GM12878 (cell line): ENCODE results near the gene LAMC3. TPM values are rescaled to one million over a fixed set of nuclear protein-coding genes. Genes with fewer than 3 reads are reported as not detected.

Source experiments
- CREM ChIP-seq: IDR thresholded peaks from 2 replicates; pipeline ENCODE4 v1.6.1; 2014; ENCODE audit warnings: antibody characterized with exemption, low read depth
- CTCF ChIP-seq, 3 experiments: IDR thresholded peaks in 2 of 3; conservative IDR thresholded peaks in 1 of 3; 2 replicates each; pipeline ENCODE4 v1.5.1; 2011; ENCODE audit warnings: low read depth in 3 of 3, low read length in 3 of 3, mild to moderate bottlenecking in 3 of 3, control low read depth in 2 of 3, moderate library complexity in 2 of 3, inconsistent platforms in 1 of 3, mixed read lengths in 1 of 3; ENCODE audit not compliant: control insufficient read depth in 2 of 3, insufficient read depth in 1 of 3; ENCODE audit errors: extremely low read depth in 1 of 3
- ELK1 ChIP-seq: IDR thresholded peaks from 2 replicates; pipeline ENCODE4 v1.6.1; 2012; ENCODE audit warnings: low read depth, low read length, improper control_type of control experiment
- FOS ChIP-seq: IDR thresholded peaks from 3 replicates; pipeline ENCODE4 v1.6.1; 2011; ENCODE audit warnings: borderline replicate concordance; ENCODE audit not compliant: insufficient read length; ENCODE audit errors: extremely low read depth
- HDAC2 ChIP-seq: fragments of 200-600 bp; sonication (generic); IDR thresholded peaks from 2 replicates; pipeline ENCODE4 v1.6.1; 2017
- NBN ChIP-seq: fragments of 450-650 bp; IDR thresholded peaks from 2 replicates; pipeline ENCODE4 v1.6.1; 2016
- NFIC ChIP-seq: IDR thresholded peaks from 2 replicates; pipeline ENCODE4 v1.6.1; 2012; ENCODE audit warnings: low read depth, mild to moderate bottlenecking, inconsistent platforms, low read length, moderate library complexity
- NKRF ChIP-seq: fragments of 450-650 bp; conservative IDR thresholded peaks from 2 replicates; pipeline ENCODE4 v1.6.1; 2017; ENCODE audit warnings: mild to moderate bottlenecking, moderate library complexity
- NRF1 ChIP-seq: conservative IDR thresholded peaks from 2 replicates; pipeline ENCODE4 v1.6.1; 2011; ENCODE audit warnings: mild to moderate bottlenecking, low read depth, low read length, improper control_type of control experiment
- POLR2A ChIP-seq: IDR thresholded peaks from 2 replicates; pipeline ENCODE4 v1.6.1; 2011; ENCODE audit warnings: low read depth, mild to moderate bottlenecking, low read length
- RELA ChIP-seq: fragments of 450-650 bp; IDR thresholded peaks from 2 replicates; pipeline ENCODE4 v1.8.0; 2014; ENCODE audit warnings: borderline replicate concordance; ENCODE audit not compliant: partially characterized antibody
- REST ChIP-seq: IDR thresholded peaks from 2 replicates; pipeline ENCODE4 v1.6.1; 2012; ENCODE audit warnings: mild to moderate bottlenecking, low read depth, low read length
- RUNX3 ChIP-seq: IDR thresholded peaks from 2 replicates; pipeline ENCODE4 v1.6.1; 2012; ENCODE audit warnings: low read length, inconsistent platforms
- STAT3 ChIP-seq: IDR thresholded peaks from 2 replicates; pipeline ENCODE4 v1.6.1; 2011; ENCODE audit warnings: low read depth, low read length, improper control_type of control experiment
- TCF12 ChIP-seq: IDR thresholded peaks from 2 replicates; pipeline ENCODE4 v1.6.1; 2011; ENCODE audit warnings: low read depth, mild to moderate bottlenecking, low read length
- ZNF24 ChIP-seq: fragments of 450-650 bp; IDR thresholded peaks from 2 replicates; pipeline ENCODE4 v1.6.1; 2017; ENCODE audit warnings: antibody characterized with exemption, mild to moderate bottlenecking
- polyA plus RNA-seq, 11 experiments: library from polyadenylated mRNA; depleted of rRNA in 4 of 11; unstranded in 6 of 11; stranded (reverse) in 5 of 11; fragments of >200 nt; fragmentation: Nextera tagmentation in 4 of 11; fragmentation: Illumina TruSeq in 1 of 11; extraction: Ambion mirVana in 4 of 11; extraction: Trizol in 1 of 11; gene quantifications; 1 replicate in 1 of 11; 2 replicates in 10 of 11; pipeline versions ENCODE4 v1.2.1 to v1.2.3, GENCODE V29; 2011 to 2016; ENCODE audit warnings: inconsistent platforms in 2 of 11, missing spikeins in 2 of 11, low read depth in 1 of 11
- total RNA-seq, 4 experiments: library from RNA; depleted of rRNA in 3 of 4; stranded (reverse); fragments of >200 nt in 3 of 4; fragmentation: Illumina TruSeq in 1 of 4; extraction: Trizol in 1 of 4; gene quantifications; 2 replicates each; pipeline versions ENCODE4 v1.2.1 to v1.2.3, GENCODE V29; 2013 to 2021
- TF ChIP-seq, protein P1 (sequence below): IDR thresholded peaks from 2 replicates; pipeline ENCODE4 v1.6.1; 2012; ENCODE audit warnings: low read depth, low read length, improper control_type of control experiment
- TF ChIP-seq, protein P2 (sequence below): fragments of 450-650 bp; IDR thresholded peaks from 2 replicates; pipeline ENCODE4 v1.6.1; 2017; ENCODE audit warnings: low read depth, mild to moderate bottlenecking, moderate library complexity

LAMC3 gene
- total and polyA plus RNA-seq, 10 of the 15 experiments (the other 5 are each of a cell fraction or from before 2014, with no cell fraction given): under 0.01 to 0.08 TPM; not detected in 8

- TF ChIP-seq ELK1: peak; percentile 86; the same call in 1 of the 2 replicates
- TF ChIP-seq NRF1: peak; percentile 89
- peak; percentile 89 for TF ChIP-seq NKRF
- no peak for TF ChIP-seq ZNF24
- TF ChIP-seq TCF12: peak; percentile 16; the same call in 1 of the 2 replicates
- TF ChIP-seq NFIC: no peak
- no peak for TF ChIP-seq STAT3
- peak; percentile 100 for TF ChIP-seq CREM
- peak; percentile 90 for TF ChIP-seq RELA
- TF ChIP-seq, protein P1, sequence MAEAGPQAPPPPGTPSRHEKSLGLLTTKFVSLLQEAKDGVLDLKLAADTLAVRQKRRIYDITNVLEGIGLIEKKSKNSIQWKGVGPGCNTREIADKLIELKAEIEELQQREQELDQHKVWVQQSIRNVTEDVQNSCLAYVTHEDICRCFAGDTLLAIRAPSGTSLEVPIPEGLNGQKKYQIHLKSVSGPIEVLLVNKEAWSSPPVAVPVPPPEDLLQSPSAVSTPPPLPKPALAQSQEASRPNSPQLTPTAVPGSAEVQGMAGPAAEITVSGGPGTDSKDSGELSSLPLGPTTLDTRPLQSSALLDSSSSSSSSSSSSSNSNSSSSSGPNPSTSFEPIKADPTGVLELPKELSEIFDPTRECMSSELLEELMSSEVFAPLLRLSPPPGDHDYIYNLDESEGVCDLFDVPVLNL: peak; percentile 79
- TF ChIP-seq CTCF (IDR thresholded peaks at IDR 0.05 in 2 of 3, conservative IDR thresholded peaks at IDR 0.05 in 1 of 3; ENCODE audit: control insufficient read depth in 2 of 3, extremely low read depth in 1 of 3, insufficient read depth in 1 of 3, low read depth in 3 of 3, low read length in 3 of 3): no peak
- peak; percentile 99 for TF ChIP-seq NBN
- TF ChIP-seq POLR2A: peak; percentile 99
- 0 out of 2 replicates have a peak, but pooled peaks have one; percentile 74 for TF ChIP-seq HDAC2
- 0 out of 2 replicates have a peak, but pooled peaks have one; percentile 13 for TF ChIP-seq REST
- TF ChIP-seq, protein P2, sequence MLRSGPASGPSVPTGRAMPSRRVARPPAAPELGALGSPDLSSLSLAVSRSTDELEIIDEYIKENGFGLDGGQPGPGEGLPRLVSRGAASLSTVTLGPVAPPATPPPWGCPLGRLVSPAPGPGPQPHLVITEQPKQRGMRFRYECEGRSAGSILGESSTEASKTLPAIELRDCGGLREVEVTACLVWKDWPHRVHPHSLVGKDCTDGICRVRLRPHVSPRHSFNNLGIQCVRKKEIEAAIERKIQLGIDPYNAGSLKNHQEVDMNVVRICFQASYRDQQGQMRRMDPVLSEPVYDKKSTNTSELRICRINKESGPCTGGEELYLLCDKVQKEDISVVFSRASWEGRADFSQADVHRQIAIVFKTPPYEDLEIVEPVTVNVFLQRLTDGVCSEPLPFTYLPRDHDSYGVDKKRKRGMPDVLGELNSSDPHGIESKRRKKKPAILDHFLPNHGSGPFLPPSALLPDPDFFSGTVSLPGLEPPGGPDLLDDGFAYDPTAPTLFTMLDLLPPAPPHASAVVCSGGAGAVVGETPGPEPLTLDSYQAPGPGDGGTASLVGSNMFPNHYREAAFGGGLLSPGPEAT: peak; percentile 98
- no peak for TF ChIP-seq FOS
- peak; percentile 83 for TF ChIP-seq RUNX3
These were observed 116.5 kb downstream of the LAMC3 start, which contains the start of gene NUP214 (continued) for GRCh38 chr9:131125288-131126058.
